Measurements from ENCODE around the gene MATCAP1.

The MATCAP1 gene

GRCh38 chr16:67208154-67208896, 24.6 kb upstream of the MATCAP1 start:
- DNase-seq (ENCODE audit: low read depth) = no peak

GRCh38 chr16:67207249-67208091, 23.7 kb upstream of the MATCAP1 start:
- no peak for DNase-seq (ENCODE audit: low read depth)

DNA sequence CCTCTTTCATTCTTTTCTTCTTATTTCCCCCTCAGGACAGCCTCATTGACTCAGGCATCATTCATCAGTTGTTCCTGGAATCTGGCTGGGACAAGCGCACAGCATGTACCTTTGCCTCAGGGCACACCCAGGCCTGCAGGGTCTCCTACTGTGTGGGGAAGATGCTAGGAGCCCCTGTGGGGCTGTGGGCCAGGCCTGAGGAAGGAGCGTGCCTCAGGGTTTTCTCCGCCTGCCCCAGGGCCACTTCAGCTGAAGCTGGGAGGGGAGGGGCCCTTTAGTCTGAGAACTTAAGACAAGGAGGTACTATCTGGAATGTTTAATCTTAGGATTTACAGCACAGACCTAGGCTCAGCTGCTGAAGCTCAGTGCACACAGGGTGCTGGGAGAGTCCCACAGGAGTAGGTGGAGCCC, 23.1 kb upstream of the MATCAP1 start:
- no peak for DNase-seq (ENCODE audit: low read depth)

DNA sequence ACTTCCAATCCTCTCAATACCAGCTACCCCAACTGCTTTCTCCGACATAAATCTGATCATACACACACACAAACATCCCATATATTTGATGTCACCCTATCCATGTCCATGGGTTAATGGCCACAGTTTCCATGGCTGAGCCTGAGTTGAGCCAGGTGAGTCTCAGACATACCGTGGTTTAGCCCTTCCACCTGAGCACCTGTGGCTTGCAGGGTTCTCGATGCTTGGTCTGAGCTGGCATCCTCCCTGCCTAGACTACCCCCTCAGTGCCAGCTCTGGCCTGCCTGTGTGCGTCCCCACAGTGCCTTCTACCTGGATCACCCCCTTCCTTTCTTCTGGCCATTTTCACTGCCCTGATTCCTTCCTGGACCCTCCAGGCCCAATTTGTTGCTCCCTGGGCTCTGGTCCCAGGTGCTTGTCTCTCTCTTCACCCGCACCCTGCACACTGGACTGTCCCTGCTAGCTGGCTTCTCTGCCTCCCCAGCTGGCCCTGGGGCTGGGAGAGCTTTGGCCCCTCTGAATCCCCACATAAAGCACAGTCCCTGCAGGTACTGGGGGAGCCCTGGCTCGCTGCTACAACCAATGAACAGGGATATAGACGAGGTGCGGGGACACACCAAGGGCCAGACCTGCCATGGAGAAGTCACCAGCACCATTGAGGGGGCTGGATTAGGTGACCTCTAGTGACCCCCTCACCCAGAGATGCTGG, 22.5 kb upstream of the MATCAP1 start:
- no peak for DNase-seq (ENCODE audit: low read depth)

DNA sequence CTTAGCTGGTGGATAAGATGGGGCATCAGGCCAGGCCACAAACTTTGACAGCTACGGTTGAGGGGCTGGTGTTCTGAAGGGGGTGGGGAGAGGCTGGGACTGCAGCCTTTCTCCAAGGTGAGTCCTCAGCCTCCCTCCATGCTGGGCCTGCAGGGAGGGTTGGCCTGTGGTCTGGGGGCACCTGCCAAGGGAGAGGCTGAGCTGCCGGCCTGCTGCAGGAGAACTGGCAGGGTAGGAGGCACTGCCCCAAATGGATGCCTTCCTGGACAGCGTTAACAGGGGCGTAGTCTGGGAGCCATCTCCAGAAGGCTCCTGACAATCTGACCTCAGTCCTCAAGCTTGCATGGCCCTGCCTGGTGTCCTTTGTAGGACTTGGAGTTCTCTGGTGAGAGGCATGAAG, 20.3 kb upstream of the MATCAP1 start:
- no peak for DNase-seq (ENCODE audit: low read depth)

- no peak for DNase-seq (ENCODE audit: low read depth)
These were observed 19.3 kb upstream of the MATCAP1 start for GRCh38 chr16:67202956-67203493.

- DNase-seq (ENCODE audit: low read depth) = no peak
These were observed 18.7 kb upstream of the MATCAP1 start for GRCh38 chr16:67202426-67202825.

DNA sequence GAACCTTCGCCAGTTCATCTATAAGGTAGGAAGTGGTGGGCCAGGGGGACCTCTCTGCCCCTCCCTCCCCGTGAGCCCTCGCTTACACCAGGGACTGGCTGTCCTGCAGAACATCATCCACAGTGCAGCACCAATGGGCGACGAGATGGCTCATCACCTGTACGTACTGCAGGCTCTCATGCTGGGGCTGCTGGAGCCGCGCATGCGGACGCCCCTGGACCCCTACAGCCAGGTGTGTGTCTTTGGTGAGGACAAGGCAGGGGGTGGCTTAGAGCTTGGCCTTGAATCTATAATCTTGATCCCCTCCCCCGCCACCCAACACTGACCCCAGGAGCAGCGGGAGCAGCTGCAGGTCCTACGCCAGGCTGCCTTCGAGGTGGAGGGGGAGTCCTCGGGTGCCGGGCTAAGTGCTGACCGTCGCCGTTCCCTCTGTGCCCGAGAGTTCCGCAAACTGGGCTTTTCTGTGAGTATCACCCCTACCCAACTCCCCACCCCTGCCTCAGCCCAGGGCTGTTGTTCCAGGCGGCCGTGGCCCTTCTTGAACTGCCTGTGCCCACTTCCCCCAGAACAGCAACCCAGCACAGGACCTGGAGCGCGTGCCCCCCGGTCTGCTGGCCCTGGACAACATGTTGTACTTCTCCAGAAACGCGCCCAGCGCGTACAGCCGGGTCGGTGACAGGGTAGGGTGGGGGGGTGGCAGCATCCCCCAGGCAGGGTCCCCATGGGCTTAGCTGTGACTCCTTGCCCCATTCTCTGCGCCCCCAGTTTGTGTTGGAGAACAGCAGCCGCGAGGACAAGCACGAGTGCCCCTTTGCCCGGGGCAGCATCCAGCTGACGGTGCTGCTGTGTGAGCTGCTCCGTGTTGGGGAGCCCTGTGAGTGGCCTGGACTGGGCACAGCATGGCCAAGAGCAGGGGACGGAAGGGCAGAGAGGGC, 17.9 kb upstream of the MATCAP1 start:
- DNase-seq (ENCODE audit: low read depth) = no peak

DNA sequence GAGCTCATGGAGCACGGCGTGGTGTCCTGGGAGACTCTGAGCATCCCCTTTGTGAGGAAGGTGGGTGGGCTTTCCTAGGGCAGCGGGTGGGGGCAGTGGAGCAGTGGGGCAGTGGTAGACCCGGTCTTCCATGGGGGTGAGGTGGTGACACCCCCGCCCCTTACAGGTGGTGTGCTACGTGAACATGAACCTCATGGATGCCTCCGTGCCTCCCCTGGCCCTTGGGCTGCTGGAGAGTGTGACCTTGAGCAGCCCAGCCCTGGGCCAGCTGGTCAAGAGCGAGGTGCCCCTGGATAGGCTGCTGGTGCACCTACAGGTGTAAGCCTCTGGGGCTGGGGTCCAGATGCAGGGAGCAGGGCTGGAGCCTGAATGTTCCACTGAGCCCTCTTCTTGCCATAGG, 16.7 kb upstream of the MATCAP1 start:
- DNase-seq (ENCODE audit: low read depth) = no peak

- DNase-seq (ENCODE audit: low read depth) = no peak
These were observed 16.0 kb upstream of the MATCAP1 start for GRCh38 chr16:67199808-67200198.

GRCh38 chr16:67199011-67199807, 15.4 kb upstream of the MATCAP1 start, which contains the start of gene ELMO3:
Gene ELMO3 (plus strand): TSS chr16:67199131. CDS start chr16:67199327, 196 bp downstream.
- no peak for DNase-seq (ENCODE audit: low read depth)

DNA sequence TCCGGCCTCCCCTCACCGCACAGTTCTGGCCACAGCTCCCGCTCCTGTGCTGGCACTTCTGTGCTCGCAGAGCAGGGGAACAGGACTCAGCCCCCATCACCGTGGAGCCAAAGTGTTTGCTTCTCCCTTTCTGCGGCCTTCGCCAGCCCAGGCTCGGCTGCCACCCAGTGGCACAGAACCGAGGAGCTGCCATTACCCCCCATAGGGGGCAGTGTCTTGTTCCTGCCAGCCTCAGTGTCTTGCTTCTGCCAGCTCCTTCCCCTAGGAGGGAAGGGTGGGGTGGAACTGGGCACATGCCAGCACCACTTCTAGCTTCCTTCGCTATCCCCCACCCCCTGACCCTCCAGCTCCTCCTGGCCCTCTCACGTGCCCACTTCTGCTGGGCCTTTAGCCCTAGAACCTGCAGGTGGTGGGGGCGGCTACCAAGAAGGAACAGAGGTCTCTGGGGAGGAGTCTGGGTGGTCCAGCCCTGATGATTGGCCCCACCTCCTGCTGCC, 14.5 kb upstream of the MATCAP1 start:
- DNase-seq (ENCODE audit: low read depth) = no peak

GRCh38 chr16:67197704-67198103, 13.9 kb upstream of the MATCAP1 start:
- no peak for DNase-seq (ENCODE audit: low read depth)

- DNase-seq (ENCODE audit: low read depth) = no peak
These were observed 13.1 kb upstream of the MATCAP1 start for GRCh38 chr16:67196881-67197280.

DNA sequence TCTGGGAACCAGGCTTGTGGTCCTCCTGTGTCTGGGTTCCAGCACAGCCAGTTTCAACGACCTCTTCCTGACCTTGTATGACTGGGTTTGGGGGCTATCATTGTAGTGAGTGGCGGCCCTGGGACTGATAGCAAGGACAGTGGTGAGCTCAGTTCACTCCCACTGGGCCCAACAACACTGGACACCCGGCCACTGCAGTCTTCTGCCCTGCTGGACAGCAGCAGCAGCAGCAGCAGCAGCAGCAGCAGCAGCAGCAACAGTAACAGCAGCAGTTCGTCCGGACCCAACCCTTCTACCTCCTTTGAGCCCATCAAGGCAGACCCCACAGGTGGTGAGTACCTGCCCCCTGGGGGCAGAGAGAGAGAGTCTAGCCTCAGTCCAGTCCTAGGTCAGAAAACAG, 11.9 kb upstream of the MATCAP1 start:
- DNase-seq (ENCODE audit: low read depth) = no peak

DNA sequence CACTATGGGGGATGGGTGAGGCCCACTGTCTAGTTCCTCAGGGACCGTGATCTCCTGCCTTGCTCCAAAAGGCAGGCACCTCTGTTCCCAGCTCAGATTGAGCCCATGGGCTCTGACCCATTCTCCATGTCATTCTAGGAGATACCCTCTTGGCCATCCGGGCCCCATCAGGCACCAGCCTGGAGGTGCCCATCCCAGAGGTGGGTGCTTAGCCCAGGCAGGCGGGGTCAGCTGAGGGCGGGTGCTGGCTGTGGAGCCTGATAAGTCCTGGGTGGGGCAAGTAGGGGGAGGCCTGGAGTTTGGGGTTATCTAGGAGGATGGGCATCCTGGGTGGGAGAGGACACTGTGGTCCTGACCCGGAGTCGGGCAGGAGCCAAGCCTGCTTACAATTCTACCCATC, 10.5 kb upstream of the MATCAP1 start:
- DNase-seq (ENCODE audit: low read depth) = no peak

DNA sequence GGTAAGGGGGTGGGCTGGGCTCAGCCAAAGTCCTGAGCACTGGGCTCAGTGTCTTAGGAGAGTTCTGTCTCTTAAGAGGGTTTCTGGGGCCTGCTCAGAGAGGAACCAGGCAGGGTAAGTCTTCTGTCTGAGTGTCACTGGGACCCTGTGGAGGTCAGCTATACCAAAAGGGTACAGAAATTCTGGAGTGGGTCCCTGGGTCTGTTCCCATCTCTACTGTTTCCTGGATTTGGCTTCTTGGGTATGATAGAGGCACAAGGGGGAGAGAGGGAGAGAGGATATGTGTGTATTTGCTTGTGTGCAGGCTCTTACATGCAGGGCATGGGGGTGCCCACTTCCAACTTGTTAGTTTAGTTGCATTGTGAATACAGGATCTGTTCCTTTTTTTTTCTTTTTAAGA, 9.8 kb upstream of the MATCAP1 start:
- no peak for DNase-seq (ENCODE audit: low read depth)

DNA sequence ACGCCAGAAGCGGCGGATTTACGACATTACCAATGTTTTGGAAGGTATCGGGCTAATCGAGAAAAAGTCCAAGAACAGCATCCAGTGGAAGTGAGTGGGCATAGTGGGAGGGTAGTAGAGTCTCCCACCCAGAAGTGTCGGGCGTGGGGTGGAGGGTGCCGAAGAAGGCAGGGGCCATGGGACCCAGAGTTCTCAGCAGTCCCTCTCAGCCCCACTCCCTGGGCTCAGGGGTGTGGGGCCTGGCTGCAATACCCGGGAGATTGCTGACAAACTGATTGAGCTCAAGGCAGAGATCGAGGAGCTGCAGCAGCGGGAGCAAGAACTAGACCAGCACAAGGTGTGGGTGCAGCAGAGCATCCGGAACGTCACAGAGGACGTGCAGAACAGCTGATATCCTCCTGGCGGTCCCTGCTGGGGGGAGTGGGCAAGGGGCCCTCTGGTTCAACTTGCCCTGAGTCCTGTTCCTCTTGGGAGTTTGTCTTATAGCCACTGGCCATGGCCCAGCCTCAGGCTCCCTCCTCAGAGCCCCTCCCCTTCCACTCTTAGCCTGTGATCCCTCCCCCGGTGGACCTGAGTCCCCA, 9.1 kb upstream of the MATCAP1 start:
- DNase-seq (ENCODE audit: low read depth) = no peak

GRCh38 chr16:67191995-67192681, 8.4 kb upstream of the MATCAP1 start, which contains the start of gene E2F4:
Gene E2F4 (plus strand): TSS chr16:67192155. CDS start chr16:67192228, 73 bp downstream.
- DNase-seq (ENCODE audit: low read depth) = peak; percentile 82

Measured in HS-27A (cell line).